Measurements from ENCODE around the gene TEX14. TPM values are rescaled to one million over a fixed set of nuclear protein-coding genes. Genes with fewer than 3 reads are reported as not detected.

The TEX14 gene
- total and polyA plus RNA-seq, 2 donors (not counting 3 experiments of a cell fraction or from before 2014, with no cell fraction given): 0.10 TPM; not detected in 1

DNA sequence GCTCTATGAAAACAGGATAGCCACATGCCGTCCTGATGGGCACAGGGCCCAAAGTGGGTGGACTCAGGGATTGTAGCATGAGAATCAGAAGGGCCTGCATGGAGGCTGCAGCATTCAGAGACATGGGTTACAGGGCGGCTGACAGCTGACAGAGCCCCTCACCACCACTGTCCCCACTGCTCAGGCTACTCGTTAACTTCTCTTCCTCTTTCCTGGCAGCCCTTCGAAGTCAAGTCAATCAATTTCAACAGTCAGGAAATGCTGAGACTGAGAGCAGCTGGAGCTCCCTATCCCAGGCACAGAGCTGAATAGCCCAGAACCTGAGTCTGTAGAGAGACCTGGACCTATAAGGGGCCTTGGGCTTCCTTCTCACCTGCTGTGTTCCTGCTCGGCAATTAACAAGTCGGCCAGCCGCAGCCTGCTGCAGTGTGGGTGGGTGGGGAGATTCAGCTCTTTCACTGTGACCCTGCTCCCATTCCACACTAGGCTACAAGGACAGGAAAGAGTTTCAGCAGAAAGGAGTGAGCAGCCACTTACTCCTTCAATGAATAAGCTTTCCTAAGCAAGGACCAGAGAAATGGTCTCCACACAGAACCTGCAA, 76.9 kb downstream of the TEX14 start:
- Histone ChIP-seq H3K79me2 (ENCODE audit: control insufficient read depth, insufficient read depth, low read length) (no peaks in the 10 kb centered on the region), H3K4me2 (ENCODE audit: insufficient read depth, low read length) (no peak overlapping the region), H3K27me3 (ENCODE audit: control insufficient read depth in 2 of 2, insufficient read depth in 2 of 2, low read length in 2 of 2) (peaks cover 0 to 1% of the 10 kb centered on the region in 2 experiments), H2AFZ (ENCODE audit: low read depth, low read length) (no peak overlapping the region), H3K9ac (replicated peaks; ENCODE audit: extremely low read depth, insufficient read depth, low read length) (no peak overlapping the region), H3K9me3 (replicated peaks; ENCODE audit: control insufficient read depth, insufficient read depth, low read length) (no peaks in the 10 kb centered on the region), H3K27ac (ENCODE audit: insufficient read depth, low read depth, low read length) (no peak overlapping the region), H3K4me1 (ENCODE audit: control insufficient read depth, extremely low read depth, insufficient read depth, low read length) (peaks cover 4% of the 10 kb centered on the region), H4K20me1 (replicated peaks; ENCODE audit: control insufficient read depth, extremely low read depth, insufficient read depth, low read length) (no peaks in the 10 kb centered on the region), H3K4me3 (replicated peaks in 1 of 3; ENCODE audit: insufficient read depth in 1 of 3, low read depth in 1 of 3, low read length in 3 of 3) (no peak overlapping the region), H3K36me3 (ENCODE audit: control insufficient read depth in 2 of 2, extremely low read depth in 1 of 2, insufficient read depth in 2 of 2, low read length in 2 of 2) (no peaks in the 10 kb centered on the region), H3K9me1 (replicated peaks; ENCODE audit: control insufficient read depth, extremely low read depth, insufficient read depth, low read length) (no peaks in the 10 kb centered on the region)
- DNase-seq (ENCODE audit: low read depth, low spot score) (no peak), FAIRE-seq (no peak)
- CTCF ChIA-PET: interaction anchor here (0.7 to 1.4 kb wide), 2 partner anchors 14 to 27 kb away, joined by 3 to 6 read pairs; no protein-coding TSS in a partner anchor
- intact Hi-C loops (cut with micrococcal nuclease): no loop called here
- BruUV-seq (replicated peaks): no TSS peak
- TF ChIP-seq GATA2 (IDR thresholded peaks at IDR 0.05; ENCODE audit: insufficient read depth, insufficient read length, low read depth, low read length) (no peak), FOS (IDR thresholded peaks at IDR 0.05; ENCODE audit: borderline replicate concordance, insufficient read depth, low read length) (no peak), POLR2A (IDR thresholded peaks at IDR 0.05; ENCODE audit: low read depth, low read length) (no peak), MYC (IDR thresholded peaks at IDR 0.05; ENCODE audit: low read depth, low read length) (no peak), EZH2 (IDR thresholded peaks at IDR 0.05; ENCODE audit: borderline replicate concordance, low read depth, low read length, severe bottlenecking) (no peak), JUN (IDR thresholded peaks at IDR 0.05; ENCODE audit: borderline replicate concordance, insufficient read depth, insufficient read length, low read depth) (no peak), POLR2AphosphoS5 (IDR thresholded peaks at IDR 0.05; ENCODE audit: insufficient read depth, low read depth, low read length) (no peak)
- TF ChIP-seq, protein P1, sequence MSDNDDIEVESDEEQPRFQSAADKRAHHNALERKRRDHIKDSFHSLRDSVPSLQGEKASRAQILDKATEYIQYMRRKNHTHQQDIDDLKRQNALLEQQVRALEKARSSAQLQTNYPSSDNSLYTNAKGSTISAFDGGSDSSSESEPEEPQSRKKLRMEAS (IDR thresholded peaks at IDR 0.05; ENCODE audit: insufficient read depth, insufficient read length): no peak
- TF ChIP-seq, protein P2, sequence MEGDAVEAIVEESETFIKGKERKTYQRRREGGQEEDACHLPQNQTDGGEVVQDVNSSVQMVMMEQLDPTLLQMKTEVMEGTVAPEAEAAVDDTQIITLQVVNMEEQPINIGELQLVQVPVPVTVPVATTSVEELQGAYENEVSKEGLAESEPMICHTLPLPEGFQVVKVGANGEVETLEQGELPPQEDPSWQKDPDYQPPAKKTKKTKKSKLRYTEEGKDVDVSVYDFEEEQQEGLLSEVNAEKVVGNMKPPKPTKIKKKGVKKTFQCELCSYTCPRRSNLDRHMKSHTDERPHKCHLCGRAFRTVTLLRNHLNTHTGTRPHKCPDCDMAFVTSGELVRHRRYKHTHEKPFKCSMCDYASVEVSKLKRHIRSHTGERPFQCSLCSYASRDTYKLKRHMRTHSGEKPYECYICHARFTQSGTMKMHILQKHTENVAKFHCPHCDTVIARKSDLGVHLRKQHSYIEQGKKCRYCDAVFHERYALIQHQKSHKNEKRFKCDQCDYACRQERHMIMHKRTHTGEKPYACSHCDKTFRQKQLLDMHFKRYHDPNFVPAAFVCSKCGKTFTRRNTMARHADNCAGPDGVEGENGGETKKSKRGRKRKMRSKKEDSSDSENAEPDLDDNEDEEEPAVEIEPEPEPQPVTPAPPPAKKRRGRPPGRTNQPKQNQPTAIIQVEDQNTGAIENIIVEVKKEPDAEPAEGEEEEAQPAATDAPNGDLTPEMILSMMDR (IDR thresholded peaks at IDR 0.05; ENCODE audit: extremely low read depth in 1 of 2, insufficient read depth in 1 of 2, low read depth in 1 of 2, low read length in 2 of 2): no peak
- POLR2A ChIA-PET: no interaction called here
- dilution Hi-C loops (cut with MboI; ENCODE audit: extremely low pct_ligation_motif_present, low sequenced_read_pairs): no loop called here

Measured in endothelial cell of umbilical vein (primary cell).